HuH-7 (cell line): ENCODE results near the gene RNF44.

Source experiments
- DNase-seq: peaks from one replicate; pipeline ENCODE4 v3.0.0; 2011; ENCODE audit warnings: low spot score

The RNF44 gene

GRCh38 chr5:176535101-176535663 lies 2.0 kb downstream of the RNF44 start:
- DNase-seq, result no peak

DNA sequence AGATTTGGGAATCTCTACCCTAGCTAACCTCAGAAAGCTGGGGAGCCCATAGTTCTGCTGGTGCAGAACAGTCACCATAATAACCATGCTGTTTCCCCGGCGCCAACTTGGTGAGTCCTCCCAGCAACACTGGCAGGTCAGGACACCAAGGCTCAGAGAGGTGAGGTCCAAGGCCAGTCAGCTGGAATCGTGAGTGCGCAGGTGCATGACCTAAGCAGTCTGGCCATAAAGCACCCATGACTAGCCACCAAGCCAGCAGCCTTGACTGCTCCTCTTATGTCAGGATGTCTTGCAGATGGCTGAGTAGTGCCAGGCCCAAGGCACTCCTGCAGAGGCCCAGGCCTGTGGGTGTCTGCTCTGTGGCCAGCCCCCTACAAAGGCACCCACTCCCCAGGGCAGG lies 2.6 kb downstream of the RNF44 start:
- DNase-seq, result no peak

- DNase-seq, result no peak
Observed at GRCh38 chr5:176533894-176534611, 3.1 kb downstream of the RNF44 start.

DNA sequence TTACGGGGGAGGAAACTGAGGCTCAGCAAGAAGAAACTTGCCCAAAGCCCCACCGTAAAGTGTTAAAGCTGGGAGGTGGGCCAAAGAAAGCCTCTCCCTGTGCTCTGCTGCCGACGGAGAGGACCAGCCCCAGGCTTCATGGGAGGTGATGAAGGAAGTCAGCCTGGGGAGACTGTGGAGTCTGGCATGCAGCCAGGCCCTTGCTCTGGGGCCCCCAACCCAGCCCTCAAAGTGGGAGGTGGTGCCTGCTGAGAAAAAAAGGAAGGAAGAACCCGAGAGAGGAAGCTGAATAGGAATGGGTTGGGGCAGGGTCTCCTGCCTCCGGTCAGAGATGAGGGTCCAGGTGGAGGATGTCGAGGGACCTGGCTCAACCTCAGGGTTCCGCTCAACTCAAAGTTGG lies 3.8 kb downstream of the RNF44 start:
- no peak for DNase-seq

DNA sequence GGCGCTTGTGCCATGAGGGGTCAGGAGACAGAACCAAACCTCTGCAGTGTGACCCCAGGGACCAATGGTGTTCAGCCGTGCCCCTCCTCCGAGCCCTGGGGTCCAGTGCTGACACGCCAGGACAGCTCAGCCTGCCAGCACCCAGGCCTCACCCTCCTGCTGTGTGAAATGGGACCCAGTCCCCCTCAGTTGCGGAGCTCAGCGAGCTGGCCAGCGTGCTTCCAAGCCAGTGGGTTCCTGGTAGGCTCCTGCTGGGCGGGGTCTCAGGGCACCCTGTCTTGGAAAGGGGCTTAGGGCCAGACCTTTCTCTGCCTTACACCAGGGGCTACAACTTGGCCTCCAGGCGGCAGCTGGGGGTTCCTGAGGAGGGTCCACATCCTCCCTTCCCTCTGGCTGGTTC lies 4.4 kb downstream of the RNF44 start:
- DNase-seq, result no peak

GRCh38 chr5:176531902-176532493 lies 5.2 kb downstream of the RNF44 start:
- no peak for DNase-seq

DNA sequence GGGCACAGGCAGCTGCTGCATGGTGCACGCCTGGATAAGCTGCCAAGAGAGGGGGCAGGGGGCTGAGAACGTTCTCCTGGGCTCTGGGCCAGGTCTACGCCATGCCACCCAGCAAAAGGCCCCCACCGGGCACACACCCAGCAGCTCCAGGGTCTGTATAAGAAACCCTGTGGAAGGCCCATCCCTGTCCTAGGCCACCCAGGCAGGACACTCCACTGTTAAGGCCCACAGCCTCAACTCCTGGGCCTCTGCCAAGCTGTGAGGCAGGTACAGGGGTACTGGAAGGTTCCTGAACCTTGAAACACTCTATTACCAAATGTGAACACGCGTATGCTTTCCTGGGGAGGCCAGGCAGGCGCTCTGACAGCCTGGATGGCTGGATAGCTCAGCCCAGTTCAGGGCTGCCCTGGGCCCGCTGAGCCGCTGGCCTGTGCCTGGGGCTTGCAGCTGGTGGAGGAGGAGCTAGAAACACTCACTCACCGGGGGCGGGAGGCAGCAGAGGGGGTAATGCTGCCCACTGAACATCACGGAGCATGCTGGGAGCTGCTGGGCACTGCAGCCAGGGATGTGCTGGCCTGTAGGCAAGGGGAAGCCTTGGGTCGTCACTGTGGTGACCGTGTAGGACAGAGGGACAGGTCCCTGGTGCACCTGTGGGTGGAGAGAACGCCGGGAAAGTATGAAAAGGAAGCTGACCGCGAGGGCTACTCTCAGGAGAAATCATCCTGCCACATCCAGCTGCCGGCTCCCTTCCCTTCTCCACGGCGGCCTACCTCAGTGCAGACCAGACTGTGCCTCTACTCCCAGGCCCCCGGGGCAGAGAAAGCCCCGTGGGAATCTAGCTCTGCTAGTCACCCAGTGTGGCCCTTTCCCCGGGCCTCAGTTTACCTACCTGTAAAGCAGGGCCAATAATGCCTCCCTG lies 6.0 kb downstream of the RNF44 start:
- DNase-seq, result no peak

DNA sequence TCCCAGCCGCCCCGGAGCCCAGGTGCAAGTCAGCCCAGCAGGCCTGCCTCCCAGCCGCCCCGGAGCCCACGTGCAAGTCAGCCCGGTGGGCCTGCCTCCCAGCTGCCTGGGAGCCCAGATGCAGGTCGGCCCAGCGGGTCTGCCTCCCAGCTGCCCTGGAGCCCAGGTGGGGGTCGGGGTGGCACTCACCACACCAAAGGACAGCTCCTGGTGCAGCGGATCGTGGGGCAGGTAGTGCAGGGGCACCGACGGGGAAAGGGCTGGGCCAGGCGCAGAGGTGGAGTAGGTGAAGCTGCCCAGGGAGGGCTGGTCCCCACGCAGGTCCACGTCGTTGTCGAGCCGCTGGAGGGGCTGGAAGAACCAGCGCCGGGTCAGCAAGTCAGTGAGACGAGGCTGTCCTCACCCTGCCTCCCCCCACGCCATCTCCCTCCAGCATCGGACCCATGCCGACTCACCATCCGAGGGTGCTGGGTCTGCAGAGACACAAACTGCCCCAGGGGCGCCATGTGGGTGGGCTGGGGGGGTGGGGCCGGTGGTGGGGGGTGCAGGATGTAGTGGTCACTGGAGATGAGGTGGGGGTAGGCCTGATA lies 6.7 kb downstream of the RNF44 start:
- no peak for DNase-seq

DNA sequence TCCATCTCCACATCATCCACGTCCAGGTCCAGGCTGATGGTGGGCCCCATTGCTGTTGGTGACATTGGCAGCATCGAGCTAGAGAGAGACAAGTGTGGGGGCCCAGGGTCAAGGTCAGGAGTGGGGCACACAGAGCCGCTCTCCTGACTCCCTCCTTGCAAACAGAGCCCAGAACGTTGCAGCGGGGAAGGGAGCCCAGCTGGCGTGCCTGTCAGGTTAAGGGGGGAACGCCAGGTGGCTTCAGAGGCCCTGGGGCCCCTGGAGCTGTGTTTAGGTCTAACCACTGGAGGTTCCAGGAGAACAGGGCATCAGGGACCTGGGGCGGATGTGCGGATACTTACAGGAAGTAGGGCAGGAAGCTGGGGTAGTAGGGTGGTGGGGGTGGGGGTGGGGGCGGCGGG lies 7.5 kb downstream of the RNF44 start:
- DNase-seq, result no peak

DNA sequence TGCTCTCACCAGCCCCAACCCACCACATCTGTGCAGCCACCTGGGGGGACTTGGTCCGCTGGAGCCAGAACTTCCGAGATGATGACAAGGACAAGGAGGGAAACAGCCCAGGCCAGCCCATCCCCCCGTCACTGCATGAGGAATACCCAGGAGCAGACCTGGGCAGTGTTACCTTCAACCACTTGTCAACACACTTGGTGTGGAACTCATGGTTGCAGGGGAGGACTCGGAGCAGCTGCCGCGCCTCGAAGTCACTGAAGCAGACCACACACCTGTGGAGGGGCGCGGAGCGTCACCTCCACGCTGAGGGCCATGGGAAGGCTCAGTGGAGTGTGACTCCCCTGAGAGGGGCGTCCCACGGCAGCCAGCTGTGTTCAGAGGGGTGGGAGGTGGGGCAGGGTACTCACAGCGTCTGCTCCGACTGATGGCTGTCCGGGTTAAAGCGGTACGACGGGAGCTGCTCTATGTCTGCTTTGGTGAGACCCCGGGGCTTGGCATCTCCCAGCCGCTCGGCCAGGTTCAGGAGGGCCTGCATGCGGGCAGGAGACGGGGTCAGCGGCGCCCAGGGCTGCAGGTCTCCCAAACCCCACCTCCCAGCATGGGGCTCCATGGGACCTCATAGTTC lies 8.0 kb downstream of the RNF44 start:
- DNase-seq, result no peak

DNA sequence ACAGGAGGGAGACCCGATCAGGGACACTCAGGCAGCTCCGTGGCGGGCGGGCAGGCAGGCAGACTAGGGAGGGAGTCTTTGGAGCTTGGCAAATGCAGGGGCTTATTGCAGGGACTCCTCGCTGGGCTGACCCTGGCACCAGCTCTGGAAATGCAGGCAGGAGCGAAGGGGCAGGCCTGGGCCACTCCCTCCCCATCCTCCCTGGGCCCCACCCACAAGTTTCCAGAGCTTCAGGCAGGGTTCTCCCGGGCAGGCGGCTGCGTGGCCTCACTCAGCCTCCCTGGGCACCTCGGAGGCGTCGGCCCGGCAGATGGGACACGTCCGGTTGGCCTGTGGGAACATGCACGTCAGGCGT lies 8.5 kb downstream of the RNF44 start:
- no peak for DNase-seq

GRCh38 chr5:176528301-176528700 lies 8.9 kb downstream of the RNF44 start:
- DNase-seq, result no peak

DNA sequence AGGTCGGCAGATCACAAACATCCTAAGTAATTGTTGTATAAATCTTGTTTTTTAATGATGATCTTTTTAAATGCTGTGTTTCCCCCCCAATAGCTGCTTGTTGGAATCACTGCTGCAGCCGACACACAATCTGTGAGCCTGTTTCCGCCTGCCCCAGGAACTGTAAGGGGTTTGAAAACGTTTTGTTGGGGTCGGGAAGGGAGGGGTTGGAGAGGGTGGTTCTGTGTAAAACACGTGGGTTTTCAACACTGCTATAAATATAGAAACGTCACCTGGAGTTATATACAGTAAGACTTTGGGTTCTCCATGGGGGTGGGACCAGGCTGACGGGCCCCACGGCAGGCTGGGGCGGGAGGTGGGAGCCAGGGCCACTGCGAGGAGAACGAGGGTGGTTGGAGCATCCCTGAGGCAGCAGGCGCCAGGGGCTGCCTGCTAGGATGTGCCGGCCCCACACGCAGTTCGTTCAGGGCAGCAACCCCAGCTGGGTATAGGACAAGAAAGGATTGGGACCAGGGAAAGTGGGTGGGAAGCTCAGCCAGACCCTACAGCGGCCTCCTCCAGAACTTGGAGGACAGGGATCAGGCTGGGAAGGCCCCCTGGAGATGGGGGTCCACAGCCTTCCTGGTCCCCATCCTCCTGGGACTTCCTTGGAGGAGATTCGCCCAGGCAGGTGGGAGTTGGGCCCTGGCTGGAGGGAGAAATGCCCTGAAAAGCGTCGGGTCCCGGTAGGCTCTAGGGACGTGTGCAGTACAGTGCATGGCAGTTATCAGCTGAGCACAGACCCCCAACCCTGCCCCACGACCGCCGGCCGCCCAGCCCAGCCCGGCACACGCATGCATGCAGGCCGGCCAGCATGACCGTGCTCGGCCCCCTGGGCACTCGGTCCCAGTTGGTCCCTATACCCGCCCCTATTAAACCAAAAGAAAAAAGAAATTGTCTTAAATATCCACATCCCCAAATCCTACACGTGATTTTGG lies 9.7 kb downstream of the RNF44 start:
- DNase-seq, result no peak

DNA sequence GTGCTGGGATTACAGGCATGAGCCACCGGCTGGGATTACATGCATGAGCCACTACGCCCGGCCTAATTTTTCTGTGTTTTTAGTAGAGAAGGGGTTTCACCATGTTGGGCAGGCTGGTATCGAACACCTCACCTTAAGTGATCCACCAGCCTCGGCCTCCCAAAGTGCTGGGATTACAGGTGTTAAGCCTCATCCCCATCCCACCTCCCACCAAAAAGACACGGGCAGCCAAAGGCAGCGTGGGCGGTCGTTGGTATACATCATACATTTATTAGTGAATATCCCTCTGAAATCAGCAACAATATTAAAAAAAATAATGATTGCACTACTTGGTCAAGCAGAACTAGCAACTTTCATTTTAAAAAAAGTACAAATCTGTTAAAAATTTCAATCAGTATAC lies 10.7 kb downstream of the RNF44 start:
- DNase-seq, result no peak

- no peak for DNase-seq
Observed at GRCh38 chr5:176525677-176526076, 11.5 kb downstream of the RNF44 start.

DNA sequence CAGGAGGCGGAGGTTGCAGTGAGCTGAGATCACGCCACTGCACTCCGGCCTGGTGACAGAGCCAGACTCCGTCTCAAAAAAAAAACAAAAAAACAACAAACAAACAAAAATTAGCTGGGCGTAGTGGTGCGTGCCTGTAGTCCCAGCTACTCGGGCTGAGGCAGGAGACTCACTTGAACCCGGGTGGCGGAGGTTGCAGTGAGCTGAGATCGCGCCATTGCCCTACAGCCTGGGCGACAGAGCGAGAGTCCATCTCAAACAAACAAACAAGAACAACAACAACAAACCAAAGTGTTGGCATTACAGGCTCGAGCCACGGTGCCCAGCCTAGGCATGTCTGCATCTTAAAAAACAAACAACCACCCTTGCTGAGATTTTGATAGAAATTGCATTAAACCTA lies 12.2 kb downstream of the RNF44 start:
- DNase-seq, result no peak

DNA sequence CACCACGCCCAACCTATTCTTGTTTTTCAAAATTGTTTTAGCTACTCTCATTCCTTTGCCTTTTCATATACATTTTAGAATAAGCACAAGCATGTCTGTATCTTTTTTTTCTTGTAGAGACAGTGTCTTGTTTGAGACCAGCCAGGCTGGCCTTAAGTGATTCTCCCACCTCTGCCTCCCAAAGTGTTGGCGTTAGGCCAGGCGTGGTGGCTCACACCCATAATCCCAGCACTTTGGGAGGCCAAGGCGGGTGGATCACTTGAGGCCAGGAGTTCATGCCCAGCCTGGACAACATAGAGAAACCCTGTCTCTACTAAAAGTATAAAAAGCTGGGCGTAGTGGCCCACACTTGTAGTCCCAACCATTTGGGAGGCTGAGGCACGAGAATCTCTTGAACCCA lies 13.1 kb downstream of the RNF44 start:
- DNase-seq, result no peak

GRCh38 chr5:176521699-176522263 lies 15.4 kb downstream of the RNF44 start:
- no peak for DNase-seq

DNA sequence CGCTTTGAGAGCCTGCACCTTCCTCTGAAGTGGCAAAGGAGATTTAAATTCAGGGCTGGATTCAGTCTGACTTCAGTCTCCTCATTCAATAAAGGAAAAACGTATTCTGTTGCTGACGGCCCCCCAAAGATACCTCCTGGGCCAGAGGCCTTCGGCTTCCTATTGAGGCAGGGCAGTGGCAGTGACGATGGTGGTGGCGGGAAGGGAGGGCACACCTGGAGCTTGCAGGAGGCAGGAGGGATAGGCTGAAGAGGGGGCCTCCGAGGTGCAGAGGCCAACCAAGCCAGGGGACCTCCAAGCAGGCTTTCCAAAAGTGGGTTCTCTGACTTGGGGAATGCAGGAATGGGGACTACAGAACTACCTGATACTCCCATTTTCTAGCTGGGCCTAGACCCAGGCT lies 15.9 kb downstream of the RNF44 start:
- DNase-seq, result no peak
